GM12878 (cell line): Measurements from ENCODE around the gene CHD5.

Experiments used
- CTCF ChIP-seq, 3 experiments: IDR thresholded peaks in 2 of 3; conservative IDR thresholded peaks in 1 of 3; 2 replicates each; pipeline ENCODE4 v1.5.1; 2011; ENCODE audit warnings: low read depth in 3 of 3, low read length in 3 of 3, mild to moderate bottlenecking in 3 of 3, control low read depth in 2 of 3, moderate library complexity in 2 of 3, inconsistent platforms in 1 of 3, mixed read lengths in 1 of 3; ENCODE audit not compliant: control insufficient read depth in 2 of 3, insufficient read depth in 1 of 3; ENCODE audit errors: extremely low read depth in 1 of 3
- NBN ChIP-seq: fragments of 450-650 bp; IDR thresholded peaks from 2 replicates; pipeline ENCODE4 v1.6.1; 2016
- ZZZ3 ChIP-seq: IDR thresholded peaks from 2 replicates; pipeline ENCODE4 v1.6.1; 2011; ENCODE audit warnings: low read depth; ENCODE audit not compliant: control insufficient read depth, insufficient read length

GRCh38 chr1:6131561-6131960 is 48.6 kb downstream of the CHD5 start:
- no peak for TF ChIP-seq CTCF (IDR thresholded peaks at IDR 0.05 in 2 of 3, conservative IDR thresholded peaks at IDR 0.05 in 1 of 3; ENCODE audit: control insufficient read depth in 2 of 3, extremely low read depth in 1 of 3, insufficient read depth in 1 of 3, low read depth in 3 of 3, low read length in 3 of 3)
- TF ChIP-seq ZZZ3: no peak
- no peak for TF ChIP-seq NBN
